Epithelial cell of esophagus (primary cell): Measurements from ENCODE around the gene LMCD1.

Experiments
- DNase-seq: peaks from one replicate; pipeline ENCODE4 v3.0.0; 2010; ENCODE audit warnings: low read depth
- H3K4me3 ChIP-seq: 2 replicates; pipeline ENCODE4 v1.5.1; 2011; ENCODE audit warnings: mild to moderate bottlenecking, low read length, control low read depth
- TF ChIP-seq, protein P1 (sequence below): IDR thresholded peaks from 2 replicates; pipeline ENCODE4 v1.5.1; 2011; ENCODE audit warnings: low read depth, mild to moderate bottlenecking, low read length, control low read depth, inconsistent platforms; ENCODE audit not compliant: insufficient read depth; ENCODE audit errors: missing control alignments

The LMCD1 gene

DNA sequence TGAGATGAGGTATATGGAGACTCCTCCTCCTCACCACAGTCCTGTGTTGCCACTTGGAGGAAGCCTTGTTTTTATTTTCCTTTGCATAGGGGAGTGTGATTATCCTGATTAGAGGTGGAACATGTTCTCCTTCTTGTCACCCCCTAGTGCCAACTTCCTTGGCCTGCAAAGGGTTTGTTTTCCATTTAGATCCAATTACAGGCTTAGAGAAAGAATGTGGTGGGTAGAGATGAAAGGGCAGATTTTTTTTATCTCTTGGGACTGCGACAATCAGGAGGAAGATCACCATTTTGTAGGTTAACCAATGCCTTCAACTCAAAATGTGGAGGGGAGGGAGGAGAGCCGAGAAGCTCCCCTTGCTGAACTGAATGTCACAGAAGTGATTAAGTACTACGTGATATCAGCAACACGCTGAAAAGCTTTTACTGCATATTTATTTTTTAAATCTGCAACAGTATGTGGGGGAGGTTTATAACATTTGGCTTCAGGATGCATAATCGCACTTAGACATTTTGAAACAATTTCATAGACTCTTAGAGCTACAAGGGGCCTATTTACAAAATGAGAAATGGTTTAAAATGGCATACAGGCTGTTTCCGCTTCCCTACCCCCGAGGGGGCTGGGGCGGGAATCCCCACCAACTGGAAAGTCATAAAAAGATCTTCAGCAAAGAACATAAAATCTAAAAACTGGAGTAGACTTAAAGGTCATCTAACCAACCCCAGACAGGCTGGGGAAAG lies 2.4 kb downstream of the LMCD1 start:
- no peak for DNase-seq
- no peak overlapping the region for H3K4me3 ChIP-seq
- TF ChIP-seq, protein P1, sequence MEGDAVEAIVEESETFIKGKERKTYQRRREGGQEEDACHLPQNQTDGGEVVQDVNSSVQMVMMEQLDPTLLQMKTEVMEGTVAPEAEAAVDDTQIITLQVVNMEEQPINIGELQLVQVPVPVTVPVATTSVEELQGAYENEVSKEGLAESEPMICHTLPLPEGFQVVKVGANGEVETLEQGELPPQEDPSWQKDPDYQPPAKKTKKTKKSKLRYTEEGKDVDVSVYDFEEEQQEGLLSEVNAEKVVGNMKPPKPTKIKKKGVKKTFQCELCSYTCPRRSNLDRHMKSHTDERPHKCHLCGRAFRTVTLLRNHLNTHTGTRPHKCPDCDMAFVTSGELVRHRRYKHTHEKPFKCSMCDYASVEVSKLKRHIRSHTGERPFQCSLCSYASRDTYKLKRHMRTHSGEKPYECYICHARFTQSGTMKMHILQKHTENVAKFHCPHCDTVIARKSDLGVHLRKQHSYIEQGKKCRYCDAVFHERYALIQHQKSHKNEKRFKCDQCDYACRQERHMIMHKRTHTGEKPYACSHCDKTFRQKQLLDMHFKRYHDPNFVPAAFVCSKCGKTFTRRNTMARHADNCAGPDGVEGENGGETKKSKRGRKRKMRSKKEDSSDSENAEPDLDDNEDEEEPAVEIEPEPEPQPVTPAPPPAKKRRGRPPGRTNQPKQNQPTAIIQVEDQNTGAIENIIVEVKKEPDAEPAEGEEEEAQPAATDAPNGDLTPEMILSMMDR = no peak

DNA sequence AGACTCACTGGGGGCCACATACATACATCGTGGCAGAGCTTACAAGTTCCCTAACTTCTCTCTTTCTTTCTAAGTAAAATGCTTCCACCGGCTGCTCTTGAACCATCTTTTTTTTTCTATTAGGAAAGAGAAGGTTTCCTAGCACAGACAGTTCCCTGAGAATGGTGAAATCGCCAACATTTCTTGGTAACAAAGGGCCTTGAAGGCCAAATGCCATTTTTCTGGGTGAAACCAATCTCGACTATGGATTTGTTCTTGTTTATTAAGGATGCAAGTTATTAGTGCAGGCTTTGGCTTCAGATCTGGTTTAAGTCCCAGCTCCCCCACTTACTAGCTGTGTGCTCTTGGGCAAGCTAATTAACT lies 3.0 kb downstream of the LMCD1 start:
- DNase-seq = no peak
- no peak overlapping the region for H3K4me3 ChIP-seq
- TF ChIP-seq, protein P1 = no peak

DNA sequence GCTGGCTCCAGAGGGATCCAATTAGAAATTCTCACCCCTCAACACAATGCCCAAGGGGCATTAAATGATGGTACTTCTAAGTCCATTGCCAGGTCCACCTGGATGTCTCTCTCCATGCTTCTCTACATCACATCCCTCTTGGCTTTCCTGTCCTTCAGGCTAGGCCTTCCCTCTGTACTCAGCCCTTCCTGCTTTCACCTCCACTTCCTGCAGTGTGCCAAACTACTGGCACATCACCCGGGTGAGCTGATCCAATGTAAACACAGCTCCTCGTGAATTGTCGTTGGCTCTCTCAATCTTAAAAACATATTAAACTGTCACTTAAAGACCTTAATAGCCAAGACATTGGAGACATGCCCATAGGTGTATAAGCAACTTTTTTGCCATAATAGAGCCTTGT lies 4.0 kb downstream of the LMCD1 start:
- TF ChIP-seq, protein P1 = no peak
- no peak for DNase-seq
- H3K4me3 ChIP-seq = no peak overlapping the region

DNA sequence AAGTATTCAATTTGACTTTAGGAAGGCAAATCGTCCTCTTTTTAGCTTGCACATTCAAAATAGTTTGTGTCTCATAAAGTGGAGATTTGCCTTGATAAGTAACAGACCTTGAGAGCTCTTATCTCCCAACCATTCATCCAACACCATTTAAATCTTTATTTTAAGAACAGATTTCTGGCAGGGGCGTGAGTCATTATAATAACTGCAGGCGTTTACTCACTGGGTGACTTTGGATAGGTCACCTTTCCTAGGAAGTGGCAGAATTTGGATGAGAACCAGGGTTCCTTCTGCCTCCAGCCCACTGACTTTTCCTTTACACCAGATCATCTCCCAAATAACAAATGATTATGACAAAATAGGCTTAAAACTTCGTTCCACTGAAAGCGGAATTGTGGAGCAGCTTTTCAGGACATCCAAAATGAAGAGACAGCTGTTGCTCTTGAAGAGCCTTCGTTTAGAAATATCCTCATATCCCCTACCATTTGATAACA lies 5.0 kb downstream of the LMCD1 start:
- TF ChIP-seq, protein P1 = no peak
- peak; percentile 35 for DNase-seq
- H3K4me3 ChIP-seq = no peak overlapping the region

DNA sequence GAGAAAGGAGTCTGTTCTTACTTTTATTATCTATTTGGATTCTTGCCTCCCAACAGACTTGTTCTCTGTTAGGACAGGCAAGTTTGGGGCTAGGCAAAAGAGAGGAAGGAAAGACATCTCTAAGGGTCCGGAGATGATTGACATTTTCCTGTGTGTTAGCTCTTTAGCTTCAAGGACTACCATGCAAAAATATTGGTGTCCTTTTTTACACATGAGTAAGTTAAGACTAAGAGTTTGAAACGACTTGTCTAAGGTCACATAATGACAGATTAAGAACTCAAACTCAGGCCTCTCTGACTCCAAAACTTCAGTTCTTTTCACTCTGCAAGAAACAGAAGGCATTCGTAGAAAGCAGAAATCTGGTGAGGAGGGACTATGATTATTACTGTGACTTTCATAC lies 5.9 kb downstream of the LMCD1 start:
- no peak overlapping the region for H3K4me3 ChIP-seq
- no peak for DNase-seq
- TF ChIP-seq, protein P1 = no peak

DNA sequence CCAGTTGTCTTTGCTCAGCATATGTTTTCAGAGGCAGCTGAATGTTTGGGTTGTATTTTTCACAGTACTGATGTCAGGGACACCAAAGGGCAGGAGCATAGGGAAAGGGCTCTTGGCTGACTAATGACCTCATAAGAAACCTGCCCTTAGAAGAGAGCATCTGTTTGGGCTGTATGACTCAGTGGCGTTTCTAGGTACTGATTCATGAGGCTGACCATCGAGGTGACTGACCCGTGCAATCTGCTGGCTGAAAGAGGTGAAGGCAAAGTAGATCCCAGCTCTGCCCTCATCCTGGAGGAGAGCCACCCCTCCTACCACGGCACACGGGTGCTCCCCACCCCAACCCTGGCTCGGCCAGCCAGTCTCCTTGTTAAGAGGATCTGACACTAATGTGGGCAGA lies 8.3 kb downstream of the LMCD1 start:
- TF ChIP-seq, protein P1 = no peak
- H3K4me3 ChIP-seq = no peak overlapping the region
- no peak for DNase-seq

DNA sequence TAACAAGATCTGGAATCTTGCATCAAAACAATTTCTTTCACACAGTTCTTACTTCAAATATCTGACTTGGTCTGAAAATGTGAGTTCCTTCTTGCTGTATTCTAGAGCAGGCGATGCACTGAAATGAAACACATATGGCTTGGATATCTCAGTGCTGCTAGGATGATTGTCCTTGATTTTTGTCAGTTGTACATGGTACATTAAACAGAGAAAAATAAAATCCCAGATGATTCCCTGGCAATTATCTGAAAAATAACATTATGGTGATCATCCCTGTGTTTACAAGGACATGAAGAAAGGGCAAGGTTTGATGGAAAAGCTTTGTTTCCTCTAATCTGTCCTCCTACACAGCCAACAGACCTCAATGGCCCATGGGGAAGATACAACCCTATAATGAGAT lies 10.6 kb downstream of the LMCD1 start:
- DNase-seq = no peak
- no peak overlapping the region for H3K4me3 ChIP-seq
- TF ChIP-seq, protein P1 = no peak
